NCI-H1417 (cell line): Measurements from ENCODE around the gene PTTG1IP.
"Not testable (repeated sequence)": the region's sequence is repeated elsewhere in the genome, so short reads cannot be mapped to it uniquely, and the experiment has no call there.

ENCODE experiments used
- DNase-seq, 3 experiments: peaks; one replicate each; lab custom pipeline; 2025; lab: John Stamatoyannopoulos, UW

PTTG1IP gene

GRCh38 chr21:44845418-44846223 lies 27.9 kb downstream of the PTTG1IP start:
- no peak for DNase-seq

GRCh38 chr21:44844256-44844655 lies 29.2 kb downstream of the PTTG1IP start:
- DNase-seq: no peak

DNA sequence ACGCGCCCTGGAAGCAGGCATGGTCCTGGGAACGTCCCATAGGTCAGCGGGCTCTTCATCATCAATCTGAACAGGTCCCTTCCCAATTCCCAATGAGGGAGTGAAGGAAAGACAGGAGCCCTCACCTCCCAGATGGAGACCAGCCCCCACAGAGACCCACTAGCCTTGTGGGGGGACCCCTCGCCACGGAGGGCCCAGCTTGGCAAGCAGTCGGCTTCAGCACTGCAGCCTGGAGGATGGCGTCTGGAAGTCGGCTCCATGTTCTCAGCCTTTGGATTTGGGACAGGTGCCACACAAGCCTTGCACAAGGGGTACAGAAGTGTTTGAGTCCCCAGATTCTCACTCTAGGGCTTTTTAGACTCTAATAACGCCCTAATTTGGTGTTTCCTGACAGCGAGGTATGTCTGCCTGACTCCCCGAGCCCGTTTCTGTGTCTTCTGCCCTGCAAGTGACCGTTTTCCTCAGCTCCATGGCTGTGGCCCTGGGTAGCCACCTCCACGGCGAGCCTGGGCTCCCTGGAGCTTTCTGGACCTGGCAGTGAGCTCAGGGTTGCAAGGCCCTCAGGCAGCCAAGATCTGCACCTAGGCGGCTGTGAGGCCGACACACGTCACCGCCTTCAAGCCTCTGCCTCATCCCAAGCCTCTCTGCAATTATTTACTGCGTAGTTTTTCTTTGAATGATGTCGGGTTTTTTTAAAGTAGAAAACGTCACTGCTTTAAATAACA lies 30.6 kb downstream of the PTTG1IP start:
- DNase-seq: no peak

GRCh38 chr21:44842087-44842486 lies 31.4 kb downstream of the PTTG1IP start:
- DNase-seq: no peak

- DNase-seq: no peak
These were observed 32.7 kb downstream of the PTTG1IP start for GRCh38 chr21:44840771-44841170.

- no peak for DNase-seq
These were observed 34.5 kb downstream of the PTTG1IP start for GRCh38 chr21:44838951-44839350.

DNA sequence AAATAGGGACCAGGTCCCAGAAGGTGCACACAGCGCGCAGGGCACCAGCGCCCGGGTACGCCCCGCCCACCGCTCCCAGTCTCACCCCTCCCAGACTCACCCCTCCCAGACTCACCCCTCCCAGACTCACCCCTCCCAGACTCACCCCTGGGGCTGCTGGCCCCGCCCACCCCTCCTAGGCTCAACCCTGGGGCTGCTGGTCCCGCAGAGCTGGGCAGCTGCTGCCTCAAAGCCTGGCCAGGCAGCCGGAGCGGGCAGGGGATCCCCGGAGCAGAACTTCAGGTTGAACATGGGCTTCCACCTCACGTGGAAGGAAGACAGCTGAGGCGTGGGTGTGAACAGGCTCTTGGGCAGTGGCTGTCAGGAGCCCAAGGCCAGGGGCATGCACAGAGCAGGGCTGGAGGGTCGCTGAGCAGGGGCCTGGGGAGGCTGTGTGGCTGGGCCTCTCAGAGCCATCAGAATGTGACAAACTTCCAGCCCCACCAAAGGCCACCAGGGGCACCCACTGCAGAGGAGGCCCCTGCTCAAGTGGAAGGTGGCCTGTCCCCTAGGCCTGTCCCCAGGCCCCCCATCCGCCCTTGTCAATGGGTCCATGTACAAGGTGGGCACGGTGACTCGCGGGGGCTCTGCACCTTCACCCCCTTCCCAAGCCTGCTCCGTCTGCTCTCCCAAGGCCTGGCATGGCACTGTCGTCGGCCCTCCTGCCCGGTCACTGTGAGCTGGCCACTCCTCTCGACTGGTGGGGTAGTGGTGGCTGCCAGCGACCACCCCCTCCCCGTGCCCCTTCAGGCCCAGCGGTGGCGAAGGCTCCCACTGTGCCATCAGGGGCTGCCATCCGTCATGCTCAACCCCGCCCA lies 35.2 kb downstream of the PTTG1IP start:
- DNase-seq: no peak

GRCh38 chr21:44837537-44837936 lies 36.0 kb downstream of the PTTG1IP start:
- DNase-seq: no peak

DNA sequence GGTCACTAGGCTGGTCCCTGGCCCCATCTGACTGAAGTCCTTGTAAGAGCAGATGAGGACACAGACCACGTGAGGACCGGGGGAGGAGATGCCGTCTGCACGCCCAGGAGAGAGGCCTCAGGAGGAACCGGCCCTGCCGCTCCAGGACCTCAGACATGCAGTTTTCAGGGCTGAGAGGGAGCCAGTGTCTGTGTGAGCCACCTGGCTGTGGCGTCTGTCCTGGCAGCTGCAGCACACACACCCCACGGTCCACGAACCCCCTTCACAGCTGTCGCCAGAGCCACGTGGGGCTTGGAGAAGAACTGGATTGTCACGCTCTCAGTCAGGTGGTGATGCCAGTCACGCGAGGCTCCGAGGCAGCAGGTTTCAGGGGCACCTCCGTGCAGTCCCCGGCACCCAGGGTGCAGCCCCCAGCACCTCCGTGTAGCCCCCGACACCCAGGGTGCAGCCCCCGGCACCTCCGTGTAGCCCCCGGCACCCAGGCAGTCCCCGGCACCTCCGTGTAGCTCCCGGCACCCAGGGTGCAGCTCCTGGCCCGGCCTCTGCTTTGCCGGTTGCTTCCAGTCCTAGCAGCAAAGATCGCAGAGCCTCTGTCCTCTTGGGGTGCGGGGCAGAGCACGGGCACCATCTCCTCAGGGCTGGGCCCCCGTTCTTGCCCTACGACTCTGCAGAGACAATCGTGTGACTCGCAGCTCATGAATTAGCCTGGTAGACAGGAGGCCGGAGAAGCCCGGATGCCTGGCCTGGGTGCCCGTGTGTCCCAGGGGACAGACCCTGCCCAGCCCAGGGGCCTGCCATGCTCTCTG lies 36.6 kb downstream of the PTTG1IP start:
- peak; percentile 36 to 74 (median 50) for DNase-seq

DNA sequence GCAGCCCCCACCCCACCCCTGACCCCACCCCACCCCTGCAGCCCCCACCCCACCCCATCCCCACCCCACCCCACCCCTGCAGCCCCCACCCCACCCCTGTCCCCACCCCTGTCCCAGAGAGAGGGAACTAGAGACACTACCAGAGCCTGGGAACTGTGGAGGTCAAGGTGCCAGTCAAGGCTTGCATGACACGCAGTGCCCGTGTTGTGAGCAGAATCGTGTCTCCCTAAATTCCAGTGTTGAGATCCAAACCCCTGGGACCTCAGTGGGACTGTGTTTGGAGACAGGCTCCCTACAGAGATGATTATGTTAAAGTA lies 37.2 kb downstream of the PTTG1IP start:
- DNase-seq: no peak

GRCh38 chr21:44835647-44835973 lies 37.9 kb downstream of the PTTG1IP start:
- DNase-seq: no peak

- no peak for DNase-seq
These were observed 38.4 kb downstream of the PTTG1IP start for GRCh38 chr21:44834951-44835646.

DNA sequence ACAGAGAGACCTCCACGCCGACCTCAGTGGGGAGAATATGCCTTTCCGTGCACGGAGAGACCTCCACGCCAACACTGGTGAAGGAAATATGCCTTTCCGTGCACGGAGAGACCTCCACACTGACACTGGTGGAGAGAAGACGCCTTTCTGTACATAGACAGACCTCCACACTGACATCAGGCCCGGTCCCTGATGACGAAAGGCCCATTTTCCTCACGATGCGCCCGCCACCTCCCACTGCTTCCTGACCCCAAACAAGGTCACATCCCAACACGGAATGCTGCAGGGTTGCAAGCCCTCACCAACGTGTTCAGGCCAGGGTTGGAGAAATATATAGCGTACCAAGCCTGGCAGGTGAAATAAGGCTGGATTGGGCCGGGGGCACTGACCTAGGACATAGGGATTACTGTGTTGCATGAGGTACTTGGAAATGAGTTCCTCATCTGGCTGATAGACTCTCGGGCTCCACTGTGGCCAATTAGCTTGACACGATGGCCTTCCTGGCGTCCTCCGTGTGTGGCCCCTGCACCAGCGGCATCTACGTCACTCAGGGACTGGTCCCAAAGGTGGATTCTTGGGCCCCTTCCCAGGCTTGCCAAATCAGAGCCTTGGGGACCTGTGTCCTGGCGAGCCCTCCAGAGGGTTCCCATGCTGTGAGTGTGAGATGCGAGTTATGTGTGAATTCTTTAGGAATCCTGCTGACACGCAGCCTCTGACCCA lies 39.1 kb downstream of the PTTG1IP start:
- DNase-seq: no peak

GRCh38 chr21:44833663-44834062 lies 39.8 kb downstream of the PTTG1IP start:
- no peak for DNase-seq

DNA sequence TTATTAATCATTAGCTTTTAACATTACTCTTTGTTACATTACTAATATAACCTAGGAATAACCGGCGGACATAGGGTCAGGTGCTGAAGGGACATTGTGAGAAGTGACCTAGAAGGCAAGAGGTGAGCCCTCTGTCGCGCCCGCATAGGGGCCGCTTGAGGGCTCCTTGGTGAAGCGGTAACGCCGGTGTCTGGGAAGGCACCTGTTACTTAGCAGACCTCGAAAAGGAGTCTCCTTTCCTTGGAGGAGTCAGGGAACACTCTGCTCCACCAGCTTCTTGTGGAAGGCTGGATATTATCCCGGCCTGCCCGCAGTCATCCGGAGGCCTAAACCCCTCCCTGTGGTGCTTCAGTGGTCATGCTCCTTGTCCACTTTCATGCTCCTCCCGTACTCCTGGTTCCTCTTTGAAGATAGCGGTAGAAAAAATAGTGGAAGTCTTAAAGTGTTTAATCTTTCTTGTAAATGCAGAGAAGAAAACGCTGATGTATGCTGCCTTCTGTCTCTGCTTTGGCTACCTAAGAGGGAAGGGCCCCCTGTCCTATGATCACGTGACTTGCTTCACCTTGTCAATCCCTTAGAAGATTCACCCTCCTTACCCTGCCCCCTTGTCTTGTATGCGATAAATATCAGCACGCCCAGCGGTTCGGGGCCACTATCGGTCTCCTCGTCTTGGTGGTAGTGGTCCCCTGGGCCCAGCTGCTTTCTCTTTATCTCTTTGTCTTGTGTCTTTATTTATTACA lies 40.8 kb downstream of the PTTG1IP start:
- not testable (repeated sequence) for DNase-seq

DNA sequence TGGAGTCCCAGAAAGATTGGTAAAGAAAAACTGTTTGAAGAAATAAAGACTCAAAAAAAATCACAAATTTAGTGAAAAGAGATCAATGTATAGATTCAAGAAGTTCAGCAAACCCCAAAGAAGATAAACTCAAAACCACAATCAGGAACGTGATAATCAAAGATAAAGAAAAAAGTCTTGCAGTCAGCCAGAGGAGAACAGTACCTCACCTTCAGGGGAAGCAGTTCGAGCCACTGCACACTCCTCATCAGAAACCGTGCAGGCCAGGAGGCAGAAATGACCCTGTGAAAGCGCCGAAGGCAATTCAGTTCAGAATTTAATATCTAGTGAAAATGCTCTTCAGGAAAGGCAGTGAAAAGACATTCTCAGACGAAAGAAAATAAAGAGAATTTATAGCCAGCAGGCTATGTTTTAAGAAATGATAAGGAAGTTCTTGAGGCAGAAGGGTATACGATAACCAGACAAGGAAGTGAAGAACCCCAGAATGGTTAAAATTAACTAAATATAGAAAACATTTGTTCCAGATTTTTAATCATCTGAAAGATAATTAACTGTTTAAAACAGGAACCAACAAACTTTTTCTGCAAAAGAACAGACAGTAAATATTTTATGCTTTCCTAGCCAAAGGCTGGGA lies 42.1 kb downstream of the PTTG1IP start:
- no peak for DNase-seq

- DNase-seq: no peak
These were observed 43.9 kb downstream of the PTTG1IP start for GRCh38 chr21:44829507-44830092.

GRCh38 chr21:44828362-44829056 lies 45.0 kb downstream of the PTTG1IP start:
- no peak for DNase-seq
